ENCODE results near the gene FOXF2. TPM values are rescaled to one million over a fixed set of nuclear protein-coding genes. Genes with fewer than 3 reads are reported as not detected.

Gene FOXF2
- total and polyA plus RNA-seq, 2 of the 4 experiments (the other 2 are of a cell fraction) = 2.5 to 16.3 TPM

DNA sequence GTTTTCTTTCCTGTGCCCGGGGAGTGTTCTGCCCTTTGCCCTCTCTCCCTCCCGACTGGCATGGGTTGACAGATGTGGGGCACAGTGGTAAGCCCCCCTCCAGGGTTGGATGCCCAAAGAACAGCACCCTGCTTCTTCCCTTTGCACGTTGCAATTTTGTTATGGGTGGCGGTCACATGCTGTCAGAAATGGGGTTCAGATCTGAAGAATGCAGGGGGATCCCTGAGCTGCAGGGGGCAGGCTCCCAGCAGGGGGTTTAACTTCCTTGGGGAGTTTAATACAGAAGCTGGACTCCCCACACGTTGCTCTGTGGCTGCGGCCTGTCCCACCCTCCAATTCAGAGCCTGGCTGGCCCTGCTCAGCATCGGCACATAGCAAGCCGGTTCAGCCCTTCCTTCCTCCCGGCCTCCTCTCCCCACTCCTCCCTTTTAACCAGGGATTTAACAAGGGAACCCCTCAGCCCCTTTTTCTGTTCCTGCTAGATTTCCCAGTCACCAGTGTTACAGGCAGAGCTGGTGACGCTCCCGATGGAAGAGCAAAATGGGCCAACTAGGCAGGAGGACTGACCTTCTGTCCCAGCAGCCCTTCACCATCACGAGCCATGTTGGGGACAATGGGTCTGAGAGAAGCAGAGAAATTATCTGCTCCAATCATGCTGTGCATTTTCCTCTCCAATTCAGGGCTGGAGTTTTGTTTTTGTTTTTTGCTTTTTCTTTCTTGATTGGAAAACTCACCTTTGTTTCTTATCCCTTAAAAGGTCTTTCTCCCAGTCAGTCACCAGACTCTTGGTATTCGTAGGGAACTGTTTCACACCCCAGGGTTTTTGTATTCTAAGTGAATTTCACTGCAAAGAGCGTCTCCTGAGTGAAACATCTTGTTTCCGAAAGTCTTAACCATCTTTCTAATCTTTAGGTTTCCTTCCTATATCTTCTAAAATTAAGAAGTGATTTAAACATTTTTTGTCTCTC, 6.8 kb downstream of the FOXF2 start (continued):
- TF ChIP-seq RFX5 (IDR thresholded peaks at IDR 0.05; ENCODE audit: low read depth, low read length) (no peak), POLR2A (IDR thresholded peaks at IDR 0.05; ENCODE audit: low read depth, low read length) (no peak), MAZ (IDR thresholded peaks at IDR 0.05; ENCODE audit: borderline replicate concordance, low read depth, low read length) (no peak)
- TF ChIP-seq, protein P1, sequence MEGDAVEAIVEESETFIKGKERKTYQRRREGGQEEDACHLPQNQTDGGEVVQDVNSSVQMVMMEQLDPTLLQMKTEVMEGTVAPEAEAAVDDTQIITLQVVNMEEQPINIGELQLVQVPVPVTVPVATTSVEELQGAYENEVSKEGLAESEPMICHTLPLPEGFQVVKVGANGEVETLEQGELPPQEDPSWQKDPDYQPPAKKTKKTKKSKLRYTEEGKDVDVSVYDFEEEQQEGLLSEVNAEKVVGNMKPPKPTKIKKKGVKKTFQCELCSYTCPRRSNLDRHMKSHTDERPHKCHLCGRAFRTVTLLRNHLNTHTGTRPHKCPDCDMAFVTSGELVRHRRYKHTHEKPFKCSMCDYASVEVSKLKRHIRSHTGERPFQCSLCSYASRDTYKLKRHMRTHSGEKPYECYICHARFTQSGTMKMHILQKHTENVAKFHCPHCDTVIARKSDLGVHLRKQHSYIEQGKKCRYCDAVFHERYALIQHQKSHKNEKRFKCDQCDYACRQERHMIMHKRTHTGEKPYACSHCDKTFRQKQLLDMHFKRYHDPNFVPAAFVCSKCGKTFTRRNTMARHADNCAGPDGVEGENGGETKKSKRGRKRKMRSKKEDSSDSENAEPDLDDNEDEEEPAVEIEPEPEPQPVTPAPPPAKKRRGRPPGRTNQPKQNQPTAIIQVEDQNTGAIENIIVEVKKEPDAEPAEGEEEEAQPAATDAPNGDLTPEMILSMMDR (conservative IDR thresholded peaks at IDR 0.05; ENCODE audit: low read depth, low read length) = no peak

Data from IMR-90 (cell line).